ENCODE results near the gene VARS1. TPM values are rescaled to one million over a fixed set of nuclear protein-coding genes. Genes with fewer than 3 reads are reported as not detected.

The VARS1 gene
- total RNA-seq, 1 experiment from 2014 or later: 124 TPM

- Histone ChIP-seq H4K20me1 (ENCODE audit: insufficient read depth) (peaks cover 19% of the 10 kb centered on the region), H3K79me2 (ENCODE audit: low read depth) (peaks cover 49% of the 10 kb centered on the region), H3K9me3 (ENCODE audit: insufficient read depth, low read depth) (no peaks in the 10 kb centered on the region), H3K4me3 (peak within 1 kb of the TSS; percentile 84), H3K4me2 (peak within 1 kb of the TSS; percentile 100), H2AFZ (peak within 1 kb of the TSS; percentile 97), H3F3A (ENCODE audit: insufficient read depth, low read depth) (peaks cover 47% of the 10 kb centered on the region), H3K9me2 (ENCODE audit: insufficient read depth) (no peaks in the 10 kb centered on the region), H3K36me3 (ENCODE audit: low read depth) (no peaks in the 10 kb centered on the region), H3K4me1 (replicated peaks; ENCODE audit: insufficient read depth) (peaks cover 22% of the 10 kb centered on the region), H3K27ac (peak within 1 kb of the TSS; percentile 92), H3K27me3 (ENCODE audit: insufficient read depth, low read depth) (no peaks in the 10 kb centered on the region)
- TF ChIP-seq, protein P1, sequence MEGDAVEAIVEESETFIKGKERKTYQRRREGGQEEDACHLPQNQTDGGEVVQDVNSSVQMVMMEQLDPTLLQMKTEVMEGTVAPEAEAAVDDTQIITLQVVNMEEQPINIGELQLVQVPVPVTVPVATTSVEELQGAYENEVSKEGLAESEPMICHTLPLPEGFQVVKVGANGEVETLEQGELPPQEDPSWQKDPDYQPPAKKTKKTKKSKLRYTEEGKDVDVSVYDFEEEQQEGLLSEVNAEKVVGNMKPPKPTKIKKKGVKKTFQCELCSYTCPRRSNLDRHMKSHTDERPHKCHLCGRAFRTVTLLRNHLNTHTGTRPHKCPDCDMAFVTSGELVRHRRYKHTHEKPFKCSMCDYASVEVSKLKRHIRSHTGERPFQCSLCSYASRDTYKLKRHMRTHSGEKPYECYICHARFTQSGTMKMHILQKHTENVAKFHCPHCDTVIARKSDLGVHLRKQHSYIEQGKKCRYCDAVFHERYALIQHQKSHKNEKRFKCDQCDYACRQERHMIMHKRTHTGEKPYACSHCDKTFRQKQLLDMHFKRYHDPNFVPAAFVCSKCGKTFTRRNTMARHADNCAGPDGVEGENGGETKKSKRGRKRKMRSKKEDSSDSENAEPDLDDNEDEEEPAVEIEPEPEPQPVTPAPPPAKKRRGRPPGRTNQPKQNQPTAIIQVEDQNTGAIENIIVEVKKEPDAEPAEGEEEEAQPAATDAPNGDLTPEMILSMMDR (conservative IDR thresholded peaks at IDR 0.05): no peak
- DNase-seq: peak; percentile 94 to 97
- POLR2A ChIA-PET (ENCODE audit: unreplicated experiment): interaction anchor here (0.6 to 1.9 kb wide), 12 partner anchors 8 to 1157 kb away, joined by 3 to 42 read pairs (median 5); partner anchors contain the start of genes HSPA1B, LSM2, NEU1 and VARS1
- BruUV-seq (replicated peaks): TSS peak; percentile 94
- intact Hi-C loops (cut with micrococcal nuclease; ENCODE audit: unreplicated experiment): loop anchor here (2.0 kb wide), 3 partner anchors 16 to 38 kb away; partner anchors contain the start of gene VWA7
- CTCF ChIA-PET: interaction anchor here (0.5 to 1.4 kb wide), 2 partner anchors 19 to 64 kb away, joined by 3 to 4 read pairs; partner anchors contain the start of genes SLC44A4 and VARS1
Observed at GRCh38 chr6:31815025-31815838, 19.7 kb upstream of the VARS1 start, which contains the start of the genes HSPA1A and HSPA1L. Gene HSPA1A, plus strand, starts transcription at chr6:31815543. Its CDS starts 214 bp downstream, at chr6:31815757. Gene HSPA1L, minus strand, starts transcription at chr6:31815283. Its CDS starts 3,311 bp downstream, at chr6:31811972.

DNA sequence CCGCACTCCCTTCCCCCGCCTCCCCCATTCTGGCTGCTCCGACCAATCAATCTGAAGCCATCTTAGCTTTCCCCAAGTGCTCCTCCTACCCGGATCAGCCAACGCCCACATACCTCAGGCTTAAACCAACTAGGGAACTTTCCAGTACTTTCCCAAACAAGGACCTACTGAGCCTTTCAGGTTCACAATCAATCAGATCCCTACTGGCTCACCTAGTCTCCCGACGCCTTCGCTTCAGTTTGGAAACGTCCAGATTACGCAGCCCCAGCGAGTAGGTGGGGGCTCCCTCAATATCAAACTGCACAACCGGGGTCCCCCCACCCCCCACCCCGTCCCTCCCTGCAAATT is 19.1 kb upstream of the VARS1 start:
- Histone ChIP-seq H4K20me1 (ENCODE audit: insufficient read depth) (peaks cover 19% of the 10 kb centered on the region), H2AFZ (peak overlapping the region; percentile 70; the same call in 1 of the 2 replicates), H3K9me2 (ENCODE audit: insufficient read depth) (no peaks in the 10 kb centered on the region), H3K27ac (peak overlapping the region; percentile 92), H3K27me3 (ENCODE audit: insufficient read depth, low read depth) (no peaks in the 10 kb centered on the region), H3K36me3 (ENCODE audit: low read depth) (no peaks in the 10 kb centered on the region), H3K4me1 (replicated peaks; ENCODE audit: insufficient read depth) (peaks cover 16% of the 10 kb centered on the region), H3F3A (ENCODE audit: insufficient read depth, low read depth) (peaks cover 41% of the 10 kb centered on the region), H3K9me3 (ENCODE audit: insufficient read depth, low read depth) (no peaks in the 10 kb centered on the region), H3K4me3 (peak overlapping the region; percentile 84), H3K4me2 (peak overlapping the region; percentile 97), H3K79me2 (ENCODE audit: low read depth) (peaks cover 44% of the 10 kb centered on the region)
- ChIA-PET CTCF (interaction anchor here (0.5 to 1.4 kb wide), 2 partner anchors 19 to 64 kb away, joined by 3 to 4 read pairs; partner anchors contain the start of genes SLC44A4 and VARS1), POLR2A (ENCODE audit: unreplicated experiment) (interaction anchor here (0.5 to 1.9 kb wide), 19 partner anchors 8 to 1157 kb away, joined by 3 to 42 read pairs (median 4); partner anchors contain the start of genes HSPA1B, LSM2, NEU1 and VARS1)
- BruUV-seq (replicated peaks): no TSS peak
- no peak for TF ChIP-seq EZH2 (IDR thresholded peaks at IDR 0.05; ENCODE audit: low read depth)
- TF ChIP-seq, protein P1 (conservative IDR thresholded peaks at IDR 0.05): no peak
- peak; percentile 94 to 97 for DNase-seq
- intact Hi-C loops (cut with micrococcal nuclease; ENCODE audit: unreplicated experiment): loop anchor here (2.0 kb wide), 3 partner anchors 16 to 38 kb away; partner anchors contain the start of gene VWA7

GRCh38 chr6:31813465-31813849 is 17.9 kb upstream of the VARS1 start:
- H3F3A ChIP-seq (ENCODE audit: insufficient read depth, low read depth): peaks cover 29% of the 10 kb centered on the region
- H3K4me2 ChIP-seq: peak overlapping the region; percentile 100
- no peak for TF ChIP-seq EZH2 (IDR thresholded peaks at IDR 0.05; ENCODE audit: low read depth)
- TF ChIP-seq, protein P1 (conservative IDR thresholded peaks at IDR 0.05): no peak
- H3K9me3 ChIP-seq (ENCODE audit: insufficient read depth, low read depth): no peaks in the 10 kb centered on the region
- no peaks in the 10 kb centered on the region for H3K9me2 ChIP-seq (ENCODE audit: insufficient read depth)
- peak overlapping the region; percentile 97 for H2AFZ ChIP-seq
- H3K79me2 ChIP-seq (ENCODE audit: low read depth): peaks cover 32% of the 10 kb centered on the region
- peak overlapping the region; percentile 70 for H3K4me3 ChIP-seq
- no peaks in the 10 kb centered on the region for H3K36me3 ChIP-seq (ENCODE audit: low read depth)
- H3K4me1 ChIP-seq (replicated peaks; ENCODE audit: insufficient read depth): peaks cover 10% of the 10 kb centered on the region
- no peak for DNase-seq
- intact Hi-C loops (cut with micrococcal nuclease; ENCODE audit: unreplicated experiment): no loop called here
- CTCF ChIA-PET: interaction anchor here (1.4 kb wide), 1 partner anchor 18 kb away, joined by 4 read pairs; the partner anchor contains the start of gene VARS1
- peaks cover 12% of the 10 kb centered on the region for H4K20me1 ChIP-seq (ENCODE audit: insufficient read depth)
- no peaks in the 10 kb centered on the region for H3K27me3 ChIP-seq (ENCODE audit: insufficient read depth, low read depth)
- no TSS peak for BruUV-seq (replicated peaks)
- peak overlapping the region; percentile 92 for H3K27ac ChIP-seq
- POLR2A ChIA-PET (ENCODE audit: unreplicated experiment): interaction anchor here (0.6 to 1.9 kb wide), 8 partner anchors 9 to 382 kb away, joined by 3 to 42 read pairs (median 5); partner anchors contain the start of genes CFB, DXO, HSPA1B and VARS1
